Measurements from ENCODE around the gene FNDC3B. TPM values are rescaled to one million over a fixed set of nuclear protein-coding genes. Genes with fewer than 3 reads are reported as not detected.

Gene FNDC3B
- total RNA-seq, 1 experiment from 2014 or later, result 149 TPM

- H3K4me3 Mint-ChIP-seq (ENCODE audit: unreplicated experiment), result no peak overlapping the region
- no TSS peak for BruUV-seq (replicated peaks)
- H3K27me3 Mint-ChIP-seq (ENCODE audit: insufficient read depth, unreplicated experiment), result no peaks in the 10 kb centered on the region
- POLR2A ChIA-PET, result interaction anchor here (0.6 to 9.5 kb wide), 6 partner anchors 13 to 112 kb away, joined by 3 to 139 read pairs (median 4); partner anchors contain the start of gene FNDC3B
- CTCF ChIA-PET, result interaction anchor here (0.7 to 2.9 kb wide), 2 partner anchors 9 to 15 kb away, joined by 3 to 8 read pairs; no protein-coding TSS in a partner anchor
- intact Hi-C loops (cut with micrococcal nuclease), result no loop called here
- H3K9me3 Mint-ChIP-seq (ENCODE audit: unreplicated experiment), result no peaks in the 10 kb centered on the region
- peaks cover 8% of the 10 kb centered on the region for H3K36me3 Mint-ChIP-seq (ENCODE audit: insufficient read depth, unreplicated experiment)
- no peak overlapping the region for H3K27ac Mint-ChIP-seq (ENCODE audit: low read depth, unreplicated experiment)
- peaks cover 37% of the 10 kb centered on the region for H3K4me1 Mint-ChIP-seq (ENCODE audit: insufficient read depth, unreplicated experiment)
- TF ChIP-seq CTCF (IDR thresholded peaks at IDR 0.05; ENCODE audit: unreplicated experiment), result no peak
- DNase-seq (ENCODE audit: unreplicated experiment), result no peak
Measured at GRCh38 chr3:172150913-172151650, 111.7 kb downstream of the FNDC3B start.

- no TSS peak for BruUV-seq (replicated peaks)
- Mint-ChIP-seq H3K36me3 (ENCODE audit: insufficient read depth, unreplicated experiment) (peaks cover 8% of the 10 kb centered on the region), H3K27ac (ENCODE audit: low read depth, unreplicated experiment) (peak overlapping the region; percentile 88), H3K9me3 (ENCODE audit: unreplicated experiment) (no peaks in the 10 kb centered on the region), H3K4me1 (ENCODE audit: insufficient read depth, unreplicated experiment) (peaks cover 41% of the 10 kb centered on the region), H3K4me3 (ENCODE audit: unreplicated experiment) (no peak overlapping the region), H3K27me3 (ENCODE audit: insufficient read depth, unreplicated experiment) (no peaks in the 10 kb centered on the region)
- CTCF ChIA-PET, result interaction anchor here (1.2 to 2.9 kb wide), 2 partner anchors 10 to 11 kb away, joined by 3 to 8 read pairs; no protein-coding TSS in a partner anchor
- intact Hi-C loops (cut with micrococcal nuclease), result no loop called here
- POLR2A ChIA-PET, result interaction anchor here (0.9 to 9.5 kb wide), 8 partner anchors 14 to 113 kb away, joined by 3 to 139 read pairs (median 6); partner anchors contain the start of gene FNDC3B
- TF ChIP-seq CTCF (IDR thresholded peaks at IDR 0.05; ENCODE audit: unreplicated experiment), result no peak
- no peak for DNase-seq (ENCODE audit: unreplicated experiment)
Measured at GRCh38 chr3:172151651-172152649, 112.6 kb downstream of the FNDC3B start.

GRCh38 chr3:172152874-172153273 lies 113.5 kb downstream of the FNDC3B start:
- no peak for TF ChIP-seq CTCF (IDR thresholded peaks at IDR 0.05; ENCODE audit: unreplicated experiment)
- H3K4me3 Mint-ChIP-seq (ENCODE audit: unreplicated experiment), result peak overlapping the region; percentile 53
- H3K27ac Mint-ChIP-seq (ENCODE audit: low read depth, unreplicated experiment), result peak overlapping the region; percentile 88
- intact Hi-C loops (cut with micrococcal nuclease), result loop anchor here (1.0 kb wide), 1 partner anchor 13 kb away; no protein-coding TSS in a partner anchor
- BruUV-seq (replicated peaks), result TSS peak; percentile 71
- ChIA-PET POLR2A (interaction anchor here (0.9 to 9.5 kb wide), 7 partner anchors 15 to 114 kb away, joined by 4 to 139 read pairs (median 7); partner anchors contain the start of gene FNDC3B), CTCF (interaction anchor here (1.2 to 2.9 kb wide), 2 partner anchors 11 to 12 kb away, joined by 3 to 8 read pairs; no protein-coding TSS in a partner anchor)
- no peaks in the 10 kb centered on the region for H3K9me3 Mint-ChIP-seq (ENCODE audit: unreplicated experiment)
- no peaks in the 10 kb centered on the region for H3K27me3 Mint-ChIP-seq (ENCODE audit: insufficient read depth, unreplicated experiment)
- peak; percentile 58 for DNase-seq (ENCODE audit: unreplicated experiment)
- H3K36me3 Mint-ChIP-seq (ENCODE audit: insufficient read depth, unreplicated experiment), result peaks cover 8% of the 10 kb centered on the region
- H3K4me1 Mint-ChIP-seq (ENCODE audit: insufficient read depth, unreplicated experiment), result peaks cover 49% of the 10 kb centered on the region
